Pancreas (tissue), 10 donors: ENCODE results near the gene KLF9. TPM values are rescaled to one million over a fixed set of nuclear protein-coding genes. Genes with fewer than 3 reads are reported as not detected.
A peak's percentile ranks its signal among the peaks of the same experiment; 100 is the strongest.

Experiments used
- ATAC-seq, 4 donors: fragments of 200-7000 bp; cut with Tn5 transposase; one replicate each; pipeline versions ENCODE4 v1.8.0 to v1.9.1; 2020; ENCODE audit warnings: mild to moderate bottlenecking in 4 of 4, moderate library complexity in 4 of 4
- DNase-seq, 6 donors: peaks; one replicate each; pipeline ENCODE4 v3.0.0-alpha.2; 2020
- FAIRE-seq: peaks from 2 replicates; lab custom pipeline; 2012; peaks lifted over from hg19 to GRCh38; lab: Jason Lieb, UNC
- H3K27ac ChIP-seq, 4 donors: fragments of 200-600 bp; sonication (generic); 1 replicate in 3 of 4; 2 replicates in 1 of 4; pipeline versions ENCODE4 v1.5.0 to v1.8.0; 2020
- H3K27me3 ChIP-seq, 4 donors: fragments of 200-600 bp; one replicate each; pipeline ENCODE4 v1.8.0; 2021
- H3K36me3 ChIP-seq, 3 donors: fragments of 200-600 bp; sonication (generic) in 1 of 3; one replicate each; pipeline versions ENCODE4 v1.5.0 to v1.8.0; 2020 to 2021
- H3K4me1 ChIP-seq, 3 donors: fragments of 200-600 bp; one replicate each; pipeline ENCODE4 v1.8.0; 2021
- H3K4me3 ChIP-seq, 4 donors: fragments of 200-600 bp; sonication (generic) in 2 of 4; one replicate each; pipeline versions ENCODE4 v1.5.0 to v1.8.0; 2020 to 2021
- H3K9me3 ChIP-seq, 4 donors: fragments of 200-600 bp; one replicate each; pipeline ENCODE4 v1.8.0; 2021
- WGBS, 2 donors: extraction: QIAGEN DNeasy Blood & Tissue Kit; methylation state at CpG; one replicate each; pipeline ENCODE4 v1.1.7; 2013; 5-methylcytosine and 5-hydroxymethylcytosine counted together
- intact Hi-C, 3 donors: fragments of 100-400 bp; cut with DNase I; formaldehyde crosslinking; loops; one replicate each; pipeline versions ENCODE4 v1.11.1 to v1.14.2; 2022
- polyA plus RNA-seq, 2 donors: library from polyadenylated mRNA; stranded (reverse); fragments of 200-250 nt; gene quantifications; one replicate each; pipeline ENCODE4 v1.2.3, GENCODE V29; 2013
- total RNA-seq, 6 donors: library from RNA; stranded (reverse); fragmentation: NEBNext Ultra II Directional in 4 of 6; extraction: Animal tissue kit (Norgen Biotek cat#: 25700) in 4 of 6; gene quantifications; one replicate each; pipeline versions ENCODE4 v1.2.1 to v1.2.4, GENCODE V29; 2021 to 2023
- TF ChIP-seq, protein P1 (sequence below), 4 donors: fragments of 200-600 bp; sonication (generic) in 3 of 4; IDR thresholded peaks; one replicate each; pipeline versions ENCODE4 v1.5.0 to v1.8.0; 2021; ENCODE audit warnings: antibody characterized with exemption in 4 of 4
- donor health status: healthy with polysubstance abuse.
- donor health status: DM: no; HTN: no; CAD: no; lungs with moderate emphysema.
- donor health status: DM: no; HTN: no; CAD: no.
- donor health status: control.
- donor health status: control.
- donor health status: Bipolar disorder and iron deficiency.
- donor health status: DM: yes; HTN: yes; CAD: no.
- donor health status: DM: no; HTN: no; CAD: no.
- donor health status: DM: no; HTN: no; CAD: no.
- donor health status: DM: yes; HTN: yes; CAD: no.

The KLF9 gene
- total and polyA plus RNA-seq, 8 donors = 8.4 to 32.8 (median 16.5) TPM

GRCh38 chr9:70412832-70413463, 1.5 kb downstream of the KLF9 start:
- no peak for FAIRE-seq
- TF ChIP-seq, protein P1, sequence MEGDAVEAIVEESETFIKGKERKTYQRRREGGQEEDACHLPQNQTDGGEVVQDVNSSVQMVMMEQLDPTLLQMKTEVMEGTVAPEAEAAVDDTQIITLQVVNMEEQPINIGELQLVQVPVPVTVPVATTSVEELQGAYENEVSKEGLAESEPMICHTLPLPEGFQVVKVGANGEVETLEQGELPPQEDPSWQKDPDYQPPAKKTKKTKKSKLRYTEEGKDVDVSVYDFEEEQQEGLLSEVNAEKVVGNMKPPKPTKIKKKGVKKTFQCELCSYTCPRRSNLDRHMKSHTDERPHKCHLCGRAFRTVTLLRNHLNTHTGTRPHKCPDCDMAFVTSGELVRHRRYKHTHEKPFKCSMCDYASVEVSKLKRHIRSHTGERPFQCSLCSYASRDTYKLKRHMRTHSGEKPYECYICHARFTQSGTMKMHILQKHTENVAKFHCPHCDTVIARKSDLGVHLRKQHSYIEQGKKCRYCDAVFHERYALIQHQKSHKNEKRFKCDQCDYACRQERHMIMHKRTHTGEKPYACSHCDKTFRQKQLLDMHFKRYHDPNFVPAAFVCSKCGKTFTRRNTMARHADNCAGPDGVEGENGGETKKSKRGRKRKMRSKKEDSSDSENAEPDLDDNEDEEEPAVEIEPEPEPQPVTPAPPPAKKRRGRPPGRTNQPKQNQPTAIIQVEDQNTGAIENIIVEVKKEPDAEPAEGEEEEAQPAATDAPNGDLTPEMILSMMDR (IDR thresholded peaks at IDR 0.05) = no peak

GRCh38 chr9:70411930-70412831, 2.3 kb downstream of the KLF9 start:
- 1% methylated on average over 41 of the region's 41 CpGs for WGBS, 2 donors

More at GRCh38 chr9:70412832-70413463, 1.5 kb downstream of the KLF9 start:
- DNase-seq = peak; percentile 89 to 97 (median 93)
- H3K36me3 ChIP-seq = no peaks in the 10 kb centered on the region
- H3K27me3 ChIP-seq = no peaks in the 10 kb centered on the region
- H3K9me3 ChIP-seq = no peaks in the 10 kb centered on the region
- H3K4me3 ChIP-seq = peak overlapping the region; percentile 70 to 97 (median 85)
- H3K4me1 ChIP-seq = peaks cover 7 to 40% (median 29%) of the 10 kb centered on the region in 3 donors
- intact Hi-C loops = no loop called here
- WGBS, 2 donors = 0% methylated on average over 48 to 56 of the region's 56 CpGs
- peak; percentile 53 to 68 (median 60) for ATAC-seq
- H3K27ac ChIP-seq = peak overlapping the region; percentile 99 to 100 (median 100)

GRCh38 chr9:70411121-70411929, 3.1 kb downstream of the KLF9 start:
- TF ChIP-seq, protein P1 (IDR thresholded peaks at IDR 0.05) = no peak
- ATAC-seq (peak; percentile 5 to 15 (median 8)), FAIRE-seq (no peak), DNase-seq (peak; percentile 45 to 76 (median 58))
- H3K27me3 ChIP-seq = no peaks in the 10 kb centered on the region
- H3K36me3 ChIP-seq = no peaks in the 10 kb centered on the region
- 8 to 11% methylated on average over 15 of the region's 15 CpGs for WGBS, 2 donors
- H3K4me1 ChIP-seq = peaks cover 7 to 42% (median 25%) of the 10 kb centered on the region in 3 donors
- H3K27ac ChIP-seq = peak overlapping the region; percentile 99 to 100 (median 100)
- no peaks in the 10 kb centered on the region for H3K9me3 ChIP-seq
- H3K4me3 ChIP-seq = peak overlapping the region; percentile 24 to 97 (median 85)
- intact Hi-C loops = no loop called here

More at GRCh38 chr9:70411930-70412831, 2.3 kb downstream of the KLF9 start:
- H3K9me3 ChIP-seq = no peaks in the 10 kb centered on the region
- TF ChIP-seq, protein P1 (IDR thresholded peaks at IDR 0.05) = no peak
- peak; percentile 78 to 82 (median 80) for DNase-seq
- H3K4me1 ChIP-seq = peaks cover 7 to 40% (median 25%) of the 10 kb centered on the region in 3 donors
- intact Hi-C loops = no loop called here
- H3K27me3 ChIP-seq = no peaks in the 10 kb centered on the region
- H3K4me3 ChIP-seq = peak overlapping the region; percentile 70 to 97 (median 85)
- peak; percentile 26 to 58 (median 55) for ATAC-seq
- no peaks in the 10 kb centered on the region for H3K36me3 ChIP-seq
- peak overlapping the region; percentile 99 to 100 (median 100) for H3K27ac ChIP-seq
- FAIRE-seq = no peak

- Histone ChIP-seq H3K27me3 (no peaks in the 10 kb centered on the region), H3K4me1 (peaks cover 7 to 49% (median 24%) of the 10 kb centered on the region in 3 donors), H3K36me3 (no peaks in the 10 kb centered on the region), H3K4me3 (peak overlapping the region in 3 of 4 donors; percentile 82 to 97 (median 88)), H3K27ac (peak overlapping the region; percentile 99 to 100 (median 100)), H3K9me3 (no peaks in the 10 kb centered on the region)
- WGBS, 2 donors = 0 to 8% methylated on average over 1 of the region's 1 CpG
- ATAC-seq = no peak
- intact Hi-C loops = no loop called here
- FAIRE-seq = no peak
- no peak for DNase-seq
- TF ChIP-seq, protein P1 (IDR thresholded peaks at IDR 0.05) = no peak
Observed at GRCh38 chr9:70410368-70410767, 4.1 kb downstream of the KLF9 start.
